ENCODE results near the gene CBLN1.

The CBLN1 gene

GRCh38 chr16:49281480-49281842, at the start of gene CBLN1:
Gene CBLN1, minus strand, starts transcription at chr16:49281838. Its CDS starts 373 bp downstream, at chr16:49281465.
- H3K36me3 ChIP-seq (ENCODE audit: control insufficient read depth, insufficient read depth, low read length), result no peaks in the 10 kb centered on the region
- H3K4me3 ChIP-seq (ENCODE audit: low read length), result peak within 1 kb of the TSS; percentile 57
- H3K4me1 ChIP-seq (ENCODE audit: control insufficient read depth, insufficient read depth, low read length), result peaks cover 7% of the 10 kb centered on the region
- no peak within 1 kb of the TSS for H3K9ac ChIP-seq (ENCODE audit: low read length)
- H3K27ac ChIP-seq (ENCODE audit: low read depth, low read length), result no peak within 1 kb of the TSS
- peaks cover 54% of the 10 kb centered on the region for H3K27me3 ChIP-seq (ENCODE audit: control insufficient read depth, insufficient read depth, low read length)

DNA sequence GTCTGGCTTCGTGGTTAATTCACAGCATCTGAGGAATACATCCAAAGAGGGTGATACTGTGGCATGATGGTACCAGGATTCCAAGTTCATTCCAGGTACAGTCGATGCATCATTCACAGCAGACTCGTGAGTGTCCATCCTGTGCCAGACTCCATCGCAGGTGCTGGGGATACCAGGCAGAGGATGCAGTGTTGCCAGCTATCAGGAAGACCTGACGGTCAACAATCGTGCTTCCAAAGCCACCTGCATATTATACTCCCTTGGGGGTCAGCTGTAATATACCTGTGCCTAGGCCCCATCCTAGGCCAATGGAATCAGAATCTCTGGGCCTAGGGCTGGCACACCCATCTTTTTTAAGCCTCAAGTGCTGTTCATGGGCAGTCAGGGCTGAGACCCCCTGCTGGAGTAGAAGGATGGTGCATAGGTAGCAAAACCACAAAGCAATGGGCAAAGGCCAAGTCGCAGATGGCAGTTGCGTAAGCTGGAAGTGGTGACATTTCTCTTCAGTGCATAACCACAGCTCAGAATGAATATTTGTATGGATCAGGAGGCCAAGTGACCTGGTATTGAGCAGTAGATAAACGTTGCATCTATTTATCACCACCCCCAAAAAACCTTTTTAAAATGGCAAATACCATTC, 49.0 kb upstream of the CBLN1 start:
- Histone ChIP-seq H3K9ac (ENCODE audit: low read length) (no peak overlapping the region), H3K4me3 (ENCODE audit: low read length) (no peak overlapping the region), H3K4me1 (ENCODE audit: control insufficient read depth, insufficient read depth, low read length) (no peaks in the 10 kb centered on the region), H3K27me3 (ENCODE audit: control insufficient read depth, insufficient read depth, low read length) (no peaks in the 10 kb centered on the region), H3K36me3 (ENCODE audit: control insufficient read depth, insufficient read depth, low read length) (no peaks in the 10 kb centered on the region), H3K27ac (ENCODE audit: low read depth, low read length) (no peak overlapping the region)

DNA sequence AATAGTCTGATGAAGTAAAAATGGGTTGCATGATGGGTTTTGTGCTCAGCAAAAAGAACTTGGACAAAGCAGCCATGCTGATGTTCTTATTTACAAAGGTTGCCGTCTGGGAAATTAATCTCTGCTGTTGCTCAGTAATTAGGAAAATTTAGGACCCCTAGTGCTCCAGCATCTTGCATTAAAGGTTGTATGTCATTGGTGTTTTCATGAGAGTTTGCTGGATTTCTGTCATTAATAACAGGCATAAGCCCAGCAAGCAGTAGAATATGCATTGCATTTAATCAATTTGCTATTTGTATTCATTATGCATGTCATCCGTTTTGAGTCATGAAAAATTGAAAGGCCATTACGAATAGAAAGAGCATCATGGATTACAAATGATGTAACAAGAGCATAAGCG, 46.7 kb upstream of the CBLN1 start:
- Histone ChIP-seq H3K27me3 (ENCODE audit: control insufficient read depth, insufficient read depth, low read length) (no peaks in the 10 kb centered on the region), H3K4me3 (ENCODE audit: low read length) (no peak overlapping the region), H3K9ac (ENCODE audit: low read length) (no peak overlapping the region), H3K36me3 (ENCODE audit: control insufficient read depth, insufficient read depth, low read length) (no peaks in the 10 kb centered on the region), H3K27ac (ENCODE audit: low read depth, low read length) (no peak overlapping the region), H3K4me1 (ENCODE audit: control insufficient read depth, insufficient read depth, low read length) (no peaks in the 10 kb centered on the region)

DNA sequence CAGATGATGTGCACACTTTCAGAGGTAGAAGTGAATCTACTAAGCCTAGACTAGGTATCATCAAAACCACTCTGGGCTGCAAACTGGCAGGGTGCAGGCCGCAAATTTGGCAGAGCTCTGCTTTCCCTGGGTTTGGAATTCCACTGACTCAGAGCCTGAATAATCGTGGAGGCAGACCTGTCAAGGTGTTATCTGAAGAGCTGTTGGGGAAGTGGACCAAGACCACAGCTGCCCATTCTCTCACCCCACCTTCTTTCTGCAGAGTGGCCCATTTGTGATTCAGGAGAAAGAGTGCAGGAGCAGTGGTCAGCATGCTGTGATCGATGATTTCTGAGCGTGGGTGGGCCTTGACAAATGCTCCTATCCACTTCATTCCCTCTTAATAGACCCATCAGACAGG, 45.8 kb upstream of the CBLN1 start:
- no peak overlapping the region for H3K4me3 ChIP-seq (ENCODE audit: low read length)
- H3K27ac ChIP-seq (ENCODE audit: low read depth, low read length), result no peak overlapping the region
- no peaks in the 10 kb centered on the region for H3K27me3 ChIP-seq (ENCODE audit: control insufficient read depth, insufficient read depth, low read length)
- H3K9ac ChIP-seq (ENCODE audit: low read length), result no peak overlapping the region
- no peaks in the 10 kb centered on the region for H3K4me1 ChIP-seq (ENCODE audit: control insufficient read depth, insufficient read depth, low read length)
- H3K36me3 ChIP-seq (ENCODE audit: control insufficient read depth, insufficient read depth, low read length), result no peaks in the 10 kb centered on the region

DNA sequence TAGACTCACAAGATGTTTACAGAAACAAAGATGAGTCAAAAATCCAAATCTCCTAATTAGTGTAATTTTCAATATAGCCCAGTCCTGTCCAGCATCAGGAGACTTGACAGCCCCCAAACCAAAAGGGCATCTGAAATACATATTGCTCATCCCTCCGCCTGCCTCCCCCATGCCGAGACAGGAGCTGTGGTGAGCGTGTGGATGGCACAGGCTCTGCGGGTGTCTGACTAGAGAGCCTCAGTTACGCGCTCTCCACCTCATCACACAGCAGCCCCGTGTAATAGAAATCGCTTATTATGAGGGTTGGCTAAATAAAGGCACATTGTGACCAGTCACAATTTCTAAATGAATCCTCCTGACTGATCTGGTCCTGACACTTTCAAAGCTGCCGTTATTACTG, 43.1 kb upstream of the CBLN1 start:
- Histone ChIP-seq H3K4me3 (ENCODE audit: low read length) (no peak overlapping the region), H3K36me3 (ENCODE audit: control insufficient read depth, insufficient read depth, low read length) (no peaks in the 10 kb centered on the region), H3K27ac (ENCODE audit: low read depth, low read length) (no peak overlapping the region), H3K9ac (ENCODE audit: low read length) (no peak overlapping the region), H3K4me1 (ENCODE audit: control insufficient read depth, insufficient read depth, low read length) (no peaks in the 10 kb centered on the region), H3K27me3 (ENCODE audit: control insufficient read depth, insufficient read depth, low read length) (no peaks in the 10 kb centered on the region)

- Histone ChIP-seq H3K27me3 (ENCODE audit: control insufficient read depth, insufficient read depth, low read length) (no peaks in the 10 kb centered on the region), H3K36me3 (ENCODE audit: control insufficient read depth, insufficient read depth, low read length) (no peaks in the 10 kb centered on the region), H3K4me1 (ENCODE audit: control insufficient read depth, insufficient read depth, low read length) (no peaks in the 10 kb centered on the region), H3K9ac (ENCODE audit: low read length) (no peak overlapping the region), H3K27ac (ENCODE audit: low read depth, low read length) (no peak overlapping the region), H3K4me3 (ENCODE audit: low read length) (no peak overlapping the region)
Observed at GRCh38 chr16:49315602-49316001, 34.0 kb upstream of the CBLN1 start.

DNA sequence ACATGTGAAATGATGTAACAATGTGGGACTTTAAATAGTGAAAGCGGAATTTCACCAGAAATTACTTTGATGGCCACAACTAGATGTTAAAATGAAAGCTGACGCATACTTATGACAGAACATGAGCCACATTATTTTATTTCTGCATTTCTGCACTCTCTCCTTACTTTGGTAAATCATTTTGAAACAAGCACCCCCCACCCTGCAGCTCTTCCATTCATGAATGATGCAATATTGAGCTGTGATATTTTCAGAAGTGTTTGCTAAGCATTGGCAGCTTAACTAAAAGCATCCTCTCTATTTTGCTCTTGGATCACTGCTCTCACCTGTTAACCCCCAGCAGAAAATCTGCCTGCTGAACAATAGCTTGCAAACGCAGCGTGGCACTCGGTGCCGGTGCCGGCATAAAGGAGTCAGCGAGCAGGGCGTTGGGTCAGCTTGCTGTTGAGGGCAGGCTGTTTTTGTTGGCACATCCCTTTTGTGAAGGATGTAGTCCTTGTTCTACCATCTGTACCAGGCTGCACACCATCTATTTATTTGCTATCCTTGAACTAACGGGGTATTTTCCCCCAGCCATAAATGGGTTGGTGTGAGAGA, 30.8 kb upstream of the CBLN1 start:
- Histone ChIP-seq H3K27ac (ENCODE audit: low read depth, low read length) (no peak overlapping the region), H3K4me3 (ENCODE audit: low read length) (no peak overlapping the region), H3K9ac (ENCODE audit: low read length) (no peak overlapping the region), H3K27me3 (ENCODE audit: control insufficient read depth, insufficient read depth, low read length) (no peaks in the 10 kb centered on the region), H3K36me3 (ENCODE audit: control insufficient read depth, insufficient read depth, low read length) (no peaks in the 10 kb centered on the region), H3K4me1 (ENCODE audit: control insufficient read depth, insufficient read depth, low read length) (no peaks in the 10 kb centered on the region)

GRCh38 chr16:49311823-49312222, 30.2 kb upstream of the CBLN1 start:
- Histone ChIP-seq H3K9ac (ENCODE audit: low read length) (no peak overlapping the region), H3K27me3 (ENCODE audit: control insufficient read depth, insufficient read depth, low read length) (no peaks in the 10 kb centered on the region), H3K4me3 (ENCODE audit: low read length) (no peak overlapping the region), H3K36me3 (ENCODE audit: control insufficient read depth, insufficient read depth, low read length) (no peaks in the 10 kb centered on the region), H3K27ac (ENCODE audit: low read depth, low read length) (no peak overlapping the region), H3K4me1 (ENCODE audit: control insufficient read depth, insufficient read depth, low read length) (no peaks in the 10 kb centered on the region)

GRCh38 chr16:49307176-49307575, 25.5 kb upstream of the CBLN1 start:
- H3K4me1 ChIP-seq (ENCODE audit: control insufficient read depth, insufficient read depth, low read length), result no peaks in the 10 kb centered on the region
- H3K27me3 ChIP-seq (ENCODE audit: control insufficient read depth, insufficient read depth, low read length), result no peaks in the 10 kb centered on the region
- H3K9ac ChIP-seq (ENCODE audit: low read length), result no peak overlapping the region
- H3K27ac ChIP-seq (ENCODE audit: low read depth, low read length), result no peak overlapping the region
- H3K4me3 ChIP-seq (ENCODE audit: low read length), result no peak overlapping the region
- H3K36me3 ChIP-seq (ENCODE audit: control insufficient read depth, insufficient read depth, low read length), result no peaks in the 10 kb centered on the region

GRCh38 chr16:49305406-49305805, 23.8 kb upstream of the CBLN1 start:
- Histone ChIP-seq H3K4me3 (ENCODE audit: low read length) (no peak overlapping the region), H3K4me1 (ENCODE audit: control insufficient read depth, insufficient read depth, low read length) (no peaks in the 10 kb centered on the region), H3K9ac (ENCODE audit: low read length) (no peak overlapping the region), H3K27ac (ENCODE audit: low read depth, low read length) (no peak overlapping the region), H3K27me3 (ENCODE audit: control insufficient read depth, insufficient read depth, low read length) (no peaks in the 10 kb centered on the region), H3K36me3 (ENCODE audit: control insufficient read depth, insufficient read depth, low read length) (no peaks in the 10 kb centered on the region)

GRCh38 chr16:49292413-49292812, 10.8 kb upstream of the CBLN1 start:
- no peaks in the 10 kb centered on the region for H3K36me3 ChIP-seq (ENCODE audit: control insufficient read depth, insufficient read depth, low read length)
- no peaks in the 10 kb centered on the region for H3K4me1 ChIP-seq (ENCODE audit: control insufficient read depth, insufficient read depth, low read length)
- H3K27me3 ChIP-seq (ENCODE audit: control insufficient read depth, insufficient read depth, low read length), result peaks cover 3% of the 10 kb centered on the region
- H3K9ac ChIP-seq (ENCODE audit: low read length), result no peak overlapping the region
- H3K27ac ChIP-seq (ENCODE audit: low read depth, low read length), result no peak overlapping the region
- H3K4me3 ChIP-seq (ENCODE audit: low read length), result no peak overlapping the region

- H3K27ac ChIP-seq (ENCODE audit: low read depth, low read length), result no peak overlapping the region
- peaks cover 17% of the 10 kb centered on the region for H3K27me3 ChIP-seq (ENCODE audit: control insufficient read depth, insufficient read depth, low read length)
- H3K4me3 ChIP-seq (ENCODE audit: low read length), result no peak overlapping the region
- H3K36me3 ChIP-seq (ENCODE audit: control insufficient read depth, insufficient read depth, low read length), result no peaks in the 10 kb centered on the region
- H3K4me1 ChIP-seq (ENCODE audit: control insufficient read depth, insufficient read depth, low read length), result peaks cover 4% of the 10 kb centered on the region
- no peak overlapping the region for H3K9ac ChIP-seq (ENCODE audit: low read length)
Observed at GRCh38 chr16:49287572-49287971, 5.9 kb upstream of the CBLN1 start.

- H3K27ac ChIP-seq (ENCODE audit: low read depth, low read length), result no peak overlapping the region
- peaks cover 29% of the 10 kb centered on the region for H3K27me3 ChIP-seq (ENCODE audit: control insufficient read depth, insufficient read depth, low read length)
- no peaks in the 10 kb centered on the region for H3K36me3 ChIP-seq (ENCODE audit: control insufficient read depth, insufficient read depth, low read length)
- no peak overlapping the region for H3K9ac ChIP-seq (ENCODE audit: low read length)
- peaks cover 7% of the 10 kb centered on the region for H3K4me1 ChIP-seq (ENCODE audit: control insufficient read depth, insufficient read depth, low read length)
- H3K4me3 ChIP-seq (ENCODE audit: low read length), result no peak overlapping the region
Observed at GRCh38 chr16:49284962-49285361, 3.3 kb upstream of the CBLN1 start.
